HG03066 (cell line): ENCODE results near the gene MEIS3.
"Not testable (repeated sequence)": the region's sequence is repeated elsewhere in the genome, so short reads cannot be mapped to it uniquely, and the experiment has no call there.

ENCODE experiments used
- ATAC-seq: cut with Tn5 transposase; IDR thresholded peaks from one replicate; pipeline ENCODE4 v1.9.1; 2021; ENCODE audit warnings: low read depth; ENCODE audit not compliant: unreplicated experiment

Gene MEIS3

GRCh38 chr19:47417746-47418691 is 1.3 kb downstream of the MEIS3 start:
- ATAC-seq = no peak

DNA sequence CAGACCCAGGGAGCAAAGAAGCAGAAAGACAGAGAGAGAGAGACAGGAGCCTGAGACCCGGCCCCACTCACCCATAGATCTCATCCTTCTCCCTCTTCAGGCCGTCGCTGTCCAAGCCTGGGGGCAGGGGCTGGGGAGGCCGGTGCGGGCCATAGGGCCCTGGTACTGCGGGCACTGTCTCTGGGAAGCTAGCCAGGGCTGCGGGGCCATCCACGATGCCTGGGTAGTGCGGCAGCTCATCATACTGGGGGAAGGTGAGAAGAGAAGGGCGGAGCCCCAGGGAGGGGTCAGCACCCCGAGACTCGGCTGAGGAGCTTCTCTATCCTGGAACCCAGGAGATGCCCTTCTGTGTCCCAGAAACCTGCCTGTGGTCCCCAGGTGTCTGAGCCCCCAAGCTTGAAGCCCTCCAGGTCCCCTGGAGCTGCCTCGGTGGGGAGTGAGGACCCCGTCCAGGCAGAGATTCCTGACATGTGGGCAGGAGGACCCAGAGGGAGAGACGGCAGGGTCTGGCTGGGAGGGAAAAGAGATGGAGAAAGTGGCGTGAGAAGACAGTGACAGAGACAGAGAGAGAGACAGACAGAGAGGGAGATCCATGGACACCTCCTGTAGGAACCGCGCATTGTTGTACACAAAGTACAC is 2.1 kb downstream of the MEIS3 start:
- no peak for ATAC-seq

GRCh38 chr19:47416643-47416985 is 2.7 kb downstream of the MEIS3 start:
- ATAC-seq = no peak

DNA sequence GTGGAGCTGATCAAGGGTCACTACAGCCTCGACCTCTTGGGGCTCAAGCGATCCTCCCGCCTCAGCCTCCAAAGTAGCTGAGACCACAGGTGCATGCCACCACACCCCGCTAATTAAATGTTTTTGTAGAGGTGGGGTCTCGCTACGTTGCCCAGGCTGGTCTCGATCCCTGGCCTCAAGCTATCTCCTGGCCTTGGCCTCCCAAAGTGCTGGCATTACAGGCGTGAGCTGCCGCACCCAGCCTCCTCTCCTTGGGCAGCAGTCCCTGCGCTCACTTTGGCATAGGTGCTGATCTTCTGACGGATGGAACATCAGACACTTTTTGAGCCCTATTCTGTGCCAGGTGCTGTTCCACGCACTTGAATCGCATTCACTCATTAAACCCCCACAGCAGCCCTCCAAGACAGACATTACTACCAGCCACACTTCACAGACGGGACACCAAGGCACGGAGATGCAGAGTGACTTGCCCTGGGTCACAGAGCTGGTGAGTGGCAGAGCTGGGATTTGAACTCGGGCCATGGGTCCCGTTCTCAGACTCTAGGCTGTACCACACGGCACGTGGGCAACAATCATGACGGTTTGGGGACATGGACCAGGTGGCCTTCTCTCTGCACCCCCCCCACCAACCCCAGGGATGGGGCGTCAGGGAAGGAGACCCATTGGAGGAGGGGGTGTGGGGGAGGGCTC is 3.2 kb downstream of the MEIS3 start:
- no peak for ATAC-seq

DNA sequence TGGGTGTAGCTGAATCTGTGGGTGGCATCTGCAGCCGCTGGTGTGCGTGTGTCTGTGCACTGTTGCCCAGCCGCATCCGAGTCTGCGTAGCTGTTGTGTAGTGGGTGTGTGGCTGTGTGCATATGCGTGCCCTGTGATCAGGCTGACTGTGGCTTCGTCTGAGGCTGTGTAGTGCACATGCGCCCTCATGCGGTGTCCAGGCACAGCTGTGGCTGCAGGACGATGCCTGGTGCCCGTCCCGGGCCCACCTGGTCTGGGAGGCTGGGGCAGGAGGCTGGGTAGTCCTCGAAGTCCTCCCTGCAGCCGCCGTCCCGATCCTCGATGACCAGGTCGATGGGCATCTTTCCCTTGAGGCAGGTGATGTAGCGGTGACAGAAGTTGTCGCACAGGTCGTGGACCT is 4.9 kb downstream of the MEIS3 start:
- ATAC-seq = no peak

GRCh38 chr19:47413941-47414340 is 5.4 kb downstream of the MEIS3 start:
- ATAC-seq = no peak

DNA sequence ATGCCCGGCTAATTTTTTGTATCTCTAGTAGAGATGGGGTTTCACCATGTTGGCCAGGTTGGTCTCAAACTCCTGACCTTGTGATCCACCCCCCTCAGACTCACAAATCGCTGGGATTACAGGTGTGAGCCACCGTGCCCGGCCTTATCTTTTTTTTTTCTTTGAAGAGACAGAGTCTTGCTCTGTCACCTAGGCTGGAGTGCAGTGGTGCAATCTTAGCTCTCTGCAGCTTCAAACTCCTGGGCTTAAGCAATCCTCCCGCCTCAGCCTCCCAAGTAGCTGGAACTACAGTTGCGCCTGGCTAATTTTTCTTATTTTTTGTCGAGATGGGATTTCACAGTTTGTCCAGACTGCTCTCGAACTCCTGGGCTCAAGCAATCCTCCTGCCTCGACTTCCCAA is 7.6 kb downstream of the MEIS3 start:
- ATAC-seq = not testable (repeated sequence)

DNA sequence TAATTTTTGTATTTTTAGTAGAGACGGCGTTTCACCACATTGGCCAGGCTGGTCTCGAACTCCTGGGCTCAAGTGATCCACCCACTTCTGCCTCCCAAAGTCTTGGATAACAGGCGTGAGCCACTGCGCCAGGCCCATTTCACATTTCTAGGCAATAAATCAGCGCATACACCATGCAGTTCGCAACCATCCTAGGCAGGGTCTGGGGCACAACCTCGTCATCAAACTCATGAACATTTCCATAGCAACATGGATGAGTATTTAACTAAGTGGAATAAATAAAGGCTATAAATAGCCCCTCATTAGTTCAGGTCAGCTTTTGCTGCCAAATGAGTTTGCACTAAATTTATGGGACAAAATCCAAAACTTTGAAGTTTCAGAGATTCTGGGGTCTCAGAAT is 8.2 kb downstream of the MEIS3 start:
- ATAC-seq = no peak

DNA sequence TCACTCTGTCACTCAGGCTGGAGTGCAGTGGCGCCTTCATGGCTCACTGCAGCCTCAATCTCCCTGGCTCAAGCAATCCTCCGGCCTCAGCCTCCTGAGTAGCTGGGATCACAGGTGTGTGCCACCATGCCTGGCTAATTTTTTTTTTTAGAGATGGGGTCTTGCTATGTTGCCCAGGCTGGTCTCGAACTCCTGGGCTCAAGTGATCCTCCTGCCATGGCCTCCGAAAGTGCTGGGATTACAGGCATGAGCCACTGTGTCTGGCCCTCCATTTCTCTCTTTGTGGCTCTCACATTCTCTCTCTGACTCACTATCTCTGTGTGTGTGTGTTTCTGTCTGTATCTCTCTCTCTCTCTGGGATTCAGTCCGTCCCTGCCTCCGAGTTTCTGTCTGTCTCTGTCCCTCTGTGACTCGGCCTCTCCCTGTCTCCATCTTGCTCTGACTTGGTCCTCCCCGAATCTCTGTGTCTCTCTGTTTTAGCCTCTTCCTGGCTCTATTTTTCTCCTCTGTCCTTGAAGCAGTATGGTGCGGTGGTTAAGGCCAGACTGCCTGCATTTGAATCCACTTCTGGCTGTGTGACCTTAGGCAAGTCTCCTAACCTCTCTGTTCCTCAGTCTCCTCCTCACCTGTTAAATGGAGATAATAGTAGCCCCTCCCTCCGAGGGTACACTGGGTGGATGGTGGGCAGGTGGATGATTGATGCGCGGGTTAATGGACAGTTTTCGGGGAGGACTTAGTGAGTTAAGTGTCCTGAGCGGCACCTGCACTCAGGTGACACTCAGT is 11.0 kb downstream of the MEIS3 start:
- no peak for ATAC-seq

GRCh38 chr19:47407417-47407774 is 11.9 kb downstream of the MEIS3 start:
- no peak for ATAC-seq

DNA sequence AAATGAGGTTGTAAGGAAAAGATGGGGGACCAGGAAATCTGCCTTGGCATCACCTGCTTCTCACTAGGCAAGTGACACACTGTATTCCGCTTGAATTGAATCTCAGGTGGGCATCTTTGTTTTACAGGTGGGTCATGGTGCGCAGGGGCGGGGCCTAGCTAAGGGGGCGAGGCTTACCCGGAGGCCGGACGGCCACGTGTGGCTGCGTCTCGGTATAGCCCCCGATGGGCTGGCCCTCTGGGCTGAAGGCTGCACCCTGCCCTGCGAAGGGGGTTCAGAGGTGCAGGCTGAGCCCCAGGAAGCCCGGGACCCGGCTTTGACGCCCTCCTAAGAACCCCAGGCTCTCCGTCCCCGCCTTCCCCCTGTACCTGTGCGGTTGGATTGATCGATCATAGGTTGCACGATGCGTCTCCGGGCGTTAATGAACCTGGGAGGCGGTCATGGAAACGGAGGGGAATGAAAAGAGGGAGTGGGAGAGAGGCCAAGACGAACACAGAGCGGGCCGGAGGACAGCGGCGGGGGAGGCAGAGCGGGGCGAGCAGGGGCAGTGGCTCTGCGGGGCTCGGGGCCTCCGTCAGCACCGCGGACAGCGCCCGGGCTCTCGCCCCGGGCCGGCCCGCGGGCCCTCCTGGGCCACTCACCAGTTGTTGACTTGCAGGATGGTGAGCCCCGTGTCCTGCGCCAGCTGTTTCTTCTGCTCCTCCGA is 12.5 kb downstream of the MEIS3 start:
- no peak for ATAC-seq

DNA sequence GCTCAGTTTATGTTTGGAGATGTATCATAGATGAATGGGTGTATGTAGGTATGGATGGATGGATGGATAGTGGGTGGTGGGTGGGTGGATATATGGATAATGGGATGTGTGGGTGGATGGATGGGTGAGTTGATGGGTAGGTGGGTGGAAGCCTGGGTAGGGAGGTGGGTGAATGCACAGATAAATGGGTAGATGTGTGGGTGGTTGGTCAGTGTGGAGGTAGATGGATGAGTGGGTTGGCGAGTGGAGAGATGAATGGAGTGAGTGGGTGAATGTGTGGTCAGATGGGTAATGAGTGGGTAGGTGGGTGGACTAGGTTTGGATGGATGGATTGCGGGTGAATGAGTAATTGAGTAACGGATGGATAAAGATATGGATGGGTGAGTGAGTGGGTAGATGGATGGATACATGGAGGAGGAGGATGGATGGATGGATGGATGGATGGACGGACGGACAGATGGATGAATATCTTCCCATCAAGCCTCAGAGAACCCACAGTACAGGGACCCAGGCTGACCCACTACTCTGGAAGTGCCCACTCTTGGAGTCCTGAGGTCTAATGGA is 13.4 kb downstream of the MEIS3 start:
- no peak for ATAC-seq

GRCh38 chr19:47405197-47405550 is 14.2 kb downstream of the MEIS3 start:
- no peak for ATAC-seq

DNA sequence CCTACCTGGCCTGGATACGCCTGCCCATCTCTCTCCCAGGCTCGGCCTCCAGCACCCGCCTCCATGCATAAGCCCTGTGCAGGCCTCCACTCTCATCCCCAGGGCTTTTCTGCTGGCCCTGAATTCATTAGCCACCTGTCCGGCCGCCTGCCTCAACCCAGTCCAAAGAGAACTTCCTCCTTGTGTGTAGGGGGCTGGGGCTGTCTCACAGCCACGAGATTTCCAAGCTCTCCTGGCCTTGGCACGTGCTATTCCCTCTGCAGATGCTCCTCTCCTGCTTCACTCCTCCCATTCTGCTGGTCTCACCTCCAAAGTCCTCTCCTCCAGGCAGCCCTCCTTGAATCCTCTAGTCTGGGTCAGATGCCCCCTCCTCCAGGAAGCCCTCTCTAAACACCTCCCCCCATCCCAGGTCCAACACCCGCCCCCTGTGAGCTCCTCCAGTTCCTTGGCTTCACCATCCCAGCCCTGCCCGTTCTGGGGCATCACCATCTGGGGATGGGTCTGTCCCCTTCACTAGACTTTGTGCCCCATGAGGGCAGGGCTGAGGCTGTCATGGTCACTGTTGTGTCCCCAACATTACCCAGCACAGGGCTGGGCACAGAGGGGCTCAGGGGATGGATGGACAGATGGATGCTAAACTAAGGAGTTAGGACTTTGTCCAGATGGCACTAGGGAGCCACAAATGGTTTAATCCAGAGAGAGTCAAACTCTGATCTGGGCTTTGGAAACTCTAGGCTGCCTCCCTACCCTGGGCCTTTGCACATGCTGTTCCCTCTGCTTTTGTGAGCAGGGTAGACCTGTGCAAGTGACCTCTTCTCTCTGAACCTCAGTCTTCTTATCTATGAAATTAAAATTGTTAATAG is 14.8 kb downstream of the MEIS3 start:
- ATAC-seq = no peak

DNA sequence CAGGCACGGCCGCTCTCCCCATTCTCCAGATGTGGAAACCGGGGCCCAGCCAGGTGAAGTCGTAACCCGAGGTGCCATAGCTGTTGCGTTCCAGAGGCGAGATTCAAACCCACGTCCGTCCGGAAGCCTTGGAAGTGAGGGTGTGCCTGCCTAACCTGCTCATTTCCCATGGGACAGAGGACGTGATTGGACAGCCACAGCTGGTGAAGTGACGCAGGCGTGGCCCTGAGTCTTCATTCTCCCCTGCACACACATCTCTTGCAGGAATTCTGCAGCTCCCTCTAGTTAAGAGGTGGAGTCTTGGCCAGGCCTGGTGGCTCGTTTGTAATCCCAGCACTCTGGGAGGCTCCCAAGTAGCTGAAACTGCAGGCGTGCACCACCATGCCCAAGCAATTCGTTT is 16.8 kb downstream of the MEIS3 start:
- ATAC-seq = no peak

- no peak for ATAC-seq
These were observed 20.4 kb downstream of the MEIS3 start for GRCh38 chr19:47398707-47399597.

- no peak for ATAC-seq
These were observed 27.7 kb downstream of the MEIS3 start for GRCh38 chr19:47391510-47392223.
